ENCODE data around the gene SLA2.

Gene SLA2

GRCh38 chr20:36684747-36685146 is 38.8 kb upstream of the SLA2 start:
- no peak for TF ChIP-seq REST (IDR thresholded peaks at IDR 0.05; ENCODE audit: insufficient read depth in 1 of 2, low read depth in 2 of 2, low read length in 2 of 2)
- no peak for TF ChIP-seq FOXP2 (optimal IDR thresholded peaks at IDR 0.05; ENCODE audit: borderline replicate concordance, extremely low read depth, extremely low read length, insufficient read depth)
- TF ChIP-seq POLR2AphosphoS5 (IDR thresholded peaks at IDR 0.05; ENCODE audit: low read depth, low read length): no peak
- no peak for TF ChIP-seq SIN3A (IDR thresholded peaks at IDR 0.05; ENCODE audit: borderline replicate concordance, insufficient read depth, low read length)
- TF ChIP-seq TAF1 (IDR thresholded peaks at IDR 0.05; ENCODE audit: borderline replicate concordance, insufficient read depth, low read length): no peak

GRCh38 chr20:36682311-36682710 is 36.3 kb upstream of the SLA2 start:
- TF ChIP-seq POLR2AphosphoS5 (IDR thresholded peaks at IDR 0.05; ENCODE audit: low read depth, low read length) (no peak), SIN3A (IDR thresholded peaks at IDR 0.05; ENCODE audit: borderline replicate concordance, insufficient read depth, low read length) (no peak), TAF1 (IDR thresholded peaks at IDR 0.05; ENCODE audit: borderline replicate concordance, insufficient read depth, low read length) (no peak), FOXP2 (optimal IDR thresholded peaks at IDR 0.05; ENCODE audit: borderline replicate concordance, extremely low read depth, extremely low read length, insufficient read depth) (no peak)

GRCh38 chr20:36677422-36677771 is 31.4 kb upstream of the SLA2 start:
- no peak for TF ChIP-seq FOXP2 (optimal IDR thresholded peaks at IDR 0.05; ENCODE audit: borderline replicate concordance, extremely low read depth, extremely low read length, insufficient read depth)
- TF ChIP-seq SIN3A (IDR thresholded peaks at IDR 0.05; ENCODE audit: borderline replicate concordance, insufficient read depth, low read length): no peak
- TF ChIP-seq REST (IDR thresholded peaks at IDR 0.05; ENCODE audit: insufficient read depth in 1 of 2, low read depth in 2 of 2, low read length in 2 of 2): no peak
- TF ChIP-seq TAF1 (IDR thresholded peaks at IDR 0.05; ENCODE audit: borderline replicate concordance, insufficient read depth, low read length): no peak
- no peak for TF ChIP-seq POLR2AphosphoS5 (IDR thresholded peaks at IDR 0.05; ENCODE audit: low read depth, low read length)

GRCh38 chr20:36676701-36677421 is 30.9 kb upstream of the SLA2 start:
- TF ChIP-seq SIN3A (IDR thresholded peaks at IDR 0.05; ENCODE audit: borderline replicate concordance, insufficient read depth, low read length): no peak
- no peak for TF ChIP-seq REST (IDR thresholded peaks at IDR 0.05; ENCODE audit: insufficient read depth in 1 of 2, low read depth in 2 of 2, low read length in 2 of 2)
- TF ChIP-seq FOXP2 (optimal IDR thresholded peaks at IDR 0.05; ENCODE audit: borderline replicate concordance, extremely low read depth, extremely low read length, insufficient read depth): no peak
- TF ChIP-seq POLR2AphosphoS5 (IDR thresholded peaks at IDR 0.05; ENCODE audit: low read depth, low read length): no peak
- TF ChIP-seq TAF1 (IDR thresholded peaks at IDR 0.05; ENCODE audit: borderline replicate concordance, insufficient read depth, low read length): no peak

GRCh38 chr20:36672991-36673390 is 27.0 kb upstream of the SLA2 start:
- TF ChIP-seq FOXP2 (optimal IDR thresholded peaks at IDR 0.05; ENCODE audit: borderline replicate concordance, extremely low read depth, extremely low read length, insufficient read depth) (no peak), REST (IDR thresholded peaks at IDR 0.05; ENCODE audit: insufficient read depth in 1 of 2, low read depth in 2 of 2, low read length in 2 of 2) (no peak), TAF1 (IDR thresholded peaks at IDR 0.05; ENCODE audit: borderline replicate concordance, insufficient read depth, low read length) (no peak), POLR2AphosphoS5 (IDR thresholded peaks at IDR 0.05; ENCODE audit: low read depth, low read length) (no peak), SIN3A (IDR thresholded peaks at IDR 0.05; ENCODE audit: borderline replicate concordance, insufficient read depth, low read length) (no peak)

Measured in PFSK-1 (cell line).